MG63 (cell line): ENCODE results near the gene KIF6. TPM values are rescaled to one million over a fixed set of nuclear protein-coding genes. Genes with fewer than 3 reads are reported as not detected.

Source experiments
- DNase-seq: peaks from one replicate; pipeline ENCODE4 v3.0.0-alpha.2; 2020
- H3K27me3 ChIP-seq: fragments of 250-450 bp; sonication (Bioruptor Pico); 2 replicates; pipeline ENCODE4 v1.5.1; 2020; ENCODE audit warnings: mild to moderate bottlenecking, moderate library complexity
- H3K36me3 ChIP-seq: fragments of 250-450 bp; sonication (Bioruptor Pico); 2 replicates; pipeline ENCODE4 v1.5.1; 2020; ENCODE audit warnings: mild to moderate bottlenecking, moderate library complexity
- H3K4me3 ChIP-seq: fragments of 250-450 bp; sonication (Bioruptor Pico); 2 replicates; pipeline ENCODE4 v1.5.1; 2020; ENCODE audit warnings: mild to moderate bottlenecking, moderate library complexity
- H3K9me3 ChIP-seq: fragments of 250-450 bp; sonication (Bioruptor Pico); 2 replicates; pipeline ENCODE4 v1.5.1; 2020; ENCODE audit warnings: mild to moderate bottlenecking, moderate library complexity
- total RNA-seq: library from RNA; depleted of rRNA; stranded (reverse); fragments of >200 nt; shearing (Covaris generic); gene quantifications from 2 replicates; pipeline ENCODE4 v1.2.3, GENCODE V29; 2014; ENCODE audit warnings: low replicate concordance

KIF6 gene
- total RNA-seq, 1 experiment from 2014 or later, result not detected

- Histone ChIP-seq H3K36me3 (no peaks in the 10 kb centered on the region), H3K9me3 (no peaks in the 10 kb centered on the region), H3K27me3 (no peaks in the 10 kb centered on the region)
These were observed 248.5 kb downstream of the KIF6 start for GRCh38 chr6:39476670-39477069.

GRCh38 chr6:39476151-39476550 lies 249.1 kb downstream of the KIF6 start:
- Histone ChIP-seq H3K36me3 (no peaks in the 10 kb centered on the region), H3K9me3 (no peaks in the 10 kb centered on the region)

More at GRCh38 chr6:39476670-39477069, 248.5 kb downstream of the KIF6 start:
- DNase-seq, result no peak
- no peak overlapping the region for H3K4me3 ChIP-seq

GRCh38 chr6:39471954-39472659 lies 253.1 kb downstream of the KIF6 start:
- Histone ChIP-seq H3K9me3 (no peaks in the 10 kb centered on the region), H3K27me3 (no peaks in the 10 kb centered on the region), H3K36me3 (no peaks in the 10 kb centered on the region), H3K4me3 (no peak overlapping the region)
- no peak for DNase-seq

More at GRCh38 chr6:39476151-39476550, 249.1 kb downstream of the KIF6 start:
- Histone ChIP-seq H3K27me3 (no peaks in the 10 kb centered on the region), H3K4me3 (no peak overlapping the region)
- DNase-seq, result no peak

GRCh38 chr6:39470506-39470905 lies 254.7 kb downstream of the KIF6 start:
- H3K36me3 ChIP-seq, result no peaks in the 10 kb centered on the region
- no peaks in the 10 kb centered on the region for H3K27me3 ChIP-seq
- no peaks in the 10 kb centered on the region for H3K9me3 ChIP-seq
- no peak for DNase-seq
- no peak overlapping the region for H3K4me3 ChIP-seq

- no peak for DNase-seq
- no peaks in the 10 kb centered on the region for H3K9me3 ChIP-seq
- no peaks in the 10 kb centered on the region for H3K27me3 ChIP-seq
- H3K4me3 ChIP-seq, result no peak overlapping the region
- H3K36me3 ChIP-seq, result no peaks in the 10 kb centered on the region
These were observed 256.8 kb downstream of the KIF6 start for GRCh38 chr6:39468385-39468784.

GRCh38 chr6:39466631-39467030 lies 258.6 kb downstream of the KIF6 start:
- DNase-seq, result no peak
- no peaks in the 10 kb centered on the region for H3K36me3 ChIP-seq
- no peaks in the 10 kb centered on the region for H3K9me3 ChIP-seq
- no peaks in the 10 kb centered on the region for H3K27me3 ChIP-seq
- H3K4me3 ChIP-seq, result no peak overlapping the region

GRCh38 chr6:39465539-39465938 lies 259.7 kb downstream of the KIF6 start:
- DNase-seq, result no peak
- Histone ChIP-seq H3K4me3 (no peak overlapping the region), H3K9me3 (no peaks in the 10 kb centered on the region), H3K36me3 (no peaks in the 10 kb centered on the region), H3K27me3 (no peaks in the 10 kb centered on the region)

GRCh38 chr6:39464067-39464466 lies 261.1 kb downstream of the KIF6 start:
- Histone ChIP-seq H3K4me3 (no peak overlapping the region), H3K9me3 (no peaks in the 10 kb centered on the region)
- DNase-seq, result no peak

GRCh38 chr6:39453956-39454524 lies 271.2 kb downstream of the KIF6 start:
- H3K4me3 ChIP-seq, result no peak overlapping the region
- no peak for DNase-seq
- H3K36me3 ChIP-seq, result no peaks in the 10 kb centered on the region
- H3K27me3 ChIP-seq, result no peaks in the 10 kb centered on the region
- H3K9me3 ChIP-seq, result no peaks in the 10 kb centered on the region

More at GRCh38 chr6:39464067-39464466, 261.1 kb downstream of the KIF6 start:
- no peaks in the 10 kb centered on the region for H3K36me3 ChIP-seq
- no peaks in the 10 kb centered on the region for H3K27me3 ChIP-seq

- H3K9me3 ChIP-seq, result no peaks in the 10 kb centered on the region
- no peak for DNase-seq
- no peaks in the 10 kb centered on the region for H3K27me3 ChIP-seq
- H3K36me3 ChIP-seq, result no peaks in the 10 kb centered on the region
- H3K4me3 ChIP-seq, result no peak overlapping the region
These were observed 272.0 kb downstream of the KIF6 start for GRCh38 chr6:39453241-39453640.

GRCh38 chr6:39452306-39453145 lies 272.7 kb downstream of the KIF6 start:
- Histone ChIP-seq H3K9me3 (no peaks in the 10 kb centered on the region), H3K36me3 (no peaks in the 10 kb centered on the region), H3K27me3 (no peaks in the 10 kb centered on the region), H3K4me3 (no peak overlapping the region)
- peak; percentile 60 for DNase-seq

GRCh38 chr6:39451831-39452230 lies 273.4 kb downstream of the KIF6 start:
- H3K36me3 ChIP-seq, result no peaks in the 10 kb centered on the region
- no peak overlapping the region for H3K4me3 ChIP-seq
- DNase-seq, result peak; percentile 5
- H3K27me3 ChIP-seq, result no peaks in the 10 kb centered on the region
- H3K9me3 ChIP-seq, result no peaks in the 10 kb centered on the region

- H3K9me3 ChIP-seq, result no peaks in the 10 kb centered on the region
- H3K4me3 ChIP-seq, result no peak overlapping the region
- DNase-seq, result no peak
- H3K36me3 ChIP-seq, result no peaks in the 10 kb centered on the region
- H3K27me3 ChIP-seq, result no peaks in the 10 kb centered on the region
These were observed 276.2 kb downstream of the KIF6 start for GRCh38 chr6:39449022-39449421.

GRCh38 chr6:39446909-39447308 lies 278.3 kb downstream of the KIF6 start:
- H3K9me3 ChIP-seq, result no peaks in the 10 kb centered on the region
- no peak overlapping the region for H3K4me3 ChIP-seq
- H3K27me3 ChIP-seq, result no peaks in the 10 kb centered on the region
- no peak for DNase-seq
- H3K36me3 ChIP-seq, result no peaks in the 10 kb centered on the region

- Histone ChIP-seq H3K27me3 (no peaks in the 10 kb centered on the region), H3K36me3 (no peaks in the 10 kb centered on the region), H3K4me3 (no peak overlapping the region), H3K9me3 (no peaks in the 10 kb centered on the region)
- no peak for DNase-seq
These were observed 279.5 kb downstream of the KIF6 start for GRCh38 chr6:39445667-39446066.

GRCh38 chr6:39444479-39445019 lies 280.7 kb downstream of the KIF6 start:
- Histone ChIP-seq H3K27me3 (no peaks in the 10 kb centered on the region), H3K9me3 (no peaks in the 10 kb centered on the region), H3K36me3 (no peaks in the 10 kb centered on the region), H3K4me3 (no peak overlapping the region)
- DNase-seq, result no peak

- H3K9me3 ChIP-seq, result no peaks in the 10 kb centered on the region
- no peak for DNase-seq
- no peaks in the 10 kb centered on the region for H3K27me3 ChIP-seq
- no peaks in the 10 kb centered on the region for H3K36me3 ChIP-seq
- H3K4me3 ChIP-seq, result no peak overlapping the region
These were observed 283.2 kb downstream of the KIF6 start for GRCh38 chr6:39441986-39442385.
